AML-193 (cell line): Measurements from ENCODE around the gene TLCD2.
"Not testable (repeated sequence)": the region's sequence is repeated elsewhere in the genome, so short reads cannot be mapped to it uniquely, and the experiment has no call there.

Experiments
- DNase-seq, 2 experiments: peaks; one replicate each; lab custom pipeline; 2025; lab: John Stamatoyannopoulos, UW

Gene TLCD2

GRCh38 chr17:1686086-1686485 is 24.1 kb downstream of the TLCD2 start:
- no peak for DNase-seq

GRCh38 chr17:1684378-1685189 is 25.6 kb downstream of the TLCD2 start, which contains the start of gene PRPF8:
PRPF8 (minus strand) TSS chr17:1684867; CDS start chr17:1684571, 296 bp downstream.
- peak; percentile 67 to 75 for DNase-seq

- DNase-seq = peak; percentile 30 to 38
Observed at GRCh38 chr17:1683459-1683858, 26.7 kb downstream of the TLCD2 start.

- no peak for DNase-seq
Observed at GRCh38 chr17:1676401-1676800, 33.8 kb downstream of the TLCD2 start.

DNA sequence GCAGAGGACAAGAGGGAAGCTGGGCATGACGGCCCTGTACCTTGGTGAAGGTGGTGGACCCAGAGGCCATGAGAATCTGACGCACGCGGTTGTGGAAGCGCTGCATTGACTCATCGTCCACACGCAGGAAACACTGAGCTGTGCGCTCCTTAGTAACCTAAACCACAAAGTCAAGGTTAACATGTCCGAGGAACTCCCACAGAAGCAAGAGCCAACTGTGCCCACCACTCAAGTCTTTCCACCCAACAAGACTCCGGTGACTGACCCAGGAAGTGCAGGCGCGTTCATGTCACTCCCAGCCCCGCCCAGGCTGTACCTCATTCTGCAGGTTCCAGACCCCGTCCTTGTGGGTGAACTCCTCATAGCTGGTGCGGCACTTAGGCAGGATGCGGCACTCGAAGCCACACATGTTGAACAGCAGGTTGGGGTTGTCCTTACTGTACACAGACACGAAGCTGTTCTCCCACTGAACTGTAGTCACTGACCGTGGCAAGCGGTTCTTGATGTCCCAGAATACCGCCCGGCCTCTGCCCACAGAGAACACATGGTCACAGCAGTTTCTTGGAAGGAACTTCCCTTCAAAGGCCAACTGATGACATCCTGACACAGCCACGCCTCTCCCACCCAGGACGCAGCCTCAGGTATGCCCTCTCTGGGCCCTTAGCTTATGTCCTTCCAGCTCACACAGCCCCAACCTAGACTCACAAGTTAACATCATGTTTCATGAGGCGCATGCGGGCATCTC is 37.0 kb downstream of the TLCD2 start:
- no peak for DNase-seq

DNA sequence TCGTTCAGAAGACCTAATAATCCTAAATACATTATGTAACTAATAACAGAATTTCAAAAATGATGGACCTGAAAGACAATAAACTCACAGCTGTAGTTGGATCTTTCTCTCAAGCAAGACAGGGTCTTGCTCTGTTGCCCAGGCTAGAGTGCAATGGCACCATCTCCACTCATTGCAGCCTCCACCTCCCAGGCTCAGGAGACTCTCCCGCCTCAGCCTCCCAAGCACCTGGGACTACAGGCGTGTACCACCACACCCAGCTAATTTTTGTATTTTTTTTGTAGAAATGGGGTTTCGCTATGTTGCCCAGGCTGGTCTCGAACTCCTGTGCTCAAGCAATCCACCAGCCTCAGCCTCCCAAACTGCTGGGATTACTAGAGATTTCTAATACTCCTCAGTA is 46.2 kb downstream of the TLCD2 start:
- not testable (repeated sequence) for DNase-seq

GRCh38 chr17:1661045-1661444 is 49.1 kb downstream of the TLCD2 start:
- no peak for DNase-seq

GRCh38 chr17:1658100-1658499 is 52.1 kb downstream of the TLCD2 start:
- DNase-seq = no peak

- no peak for DNase-seq
Observed at GRCh38 chr17:1653735-1654134, 56.4 kb downstream of the TLCD2 start.

GRCh38 chr17:1652794-1653193 is 57.4 kb downstream of the TLCD2 start:
- not testable (repeated sequence) for DNase-seq
